ENCODE measurements around the gene STARD4.

GRCh38 chr5:111517853-111518501 is 5.6 kb upstream of the STARD4 start:
- TF ChIP-seq ELF4 (IDR thresholded peaks at IDR 0.05) (no peak), FOXA1 (IDR thresholded peaks at IDR 0.05) (no peak), NFRKB (IDR thresholded peaks at IDR 0.05) (no peak), TARDBP (IDR thresholded peaks at IDR 0.05) (no peak), BHLHE40 (IDR thresholded peaks at IDR 0.05; ENCODE audit: borderline replicate concordance) (no peak), LEF1 (IDR thresholded peaks at IDR 0.05; ENCODE audit: borderline replicate concordance) (no peak), SUZ12 (IDR thresholded peaks at IDR 0.05) (no peak), SP1 (IDR thresholded peaks at IDR 0.05) (no peak), FOXK2 (IDR thresholded peaks at IDR 0.05) (no peak)

All from HEK293T (cell line).